WTC11 (cell line): Measurements from ENCODE around the gene KNTC1. TPM values are rescaled to one million over a fixed set of nuclear protein-coding genes. Genes with fewer than 3 reads are reported as not detected.
"Not testable (repeated sequence)": the region's sequence is repeated elsewhere in the genome, so short reads cannot be mapped to it uniquely, and the experiment has no call there.

ENCODE experiments used
- ATAC-seq: fragments of 200-7000 bp; cut with Tn5 transposase; 2 replicates; pipeline ENCODE4 v1.10.0; 2021; ENCODE audit warnings: mild to moderate bottlenecking, moderate library complexity
- CTCF ChIA-PET: fragments of 300-600 bp; sonication (Branson Sonifier 250); formaldehyde crosslinking; loops from one replicate; lab custom pipeline; 2021; ENCODE audit warnings: antibody characterized with exemption; lab: Charles Lee
- POLR2A ChIA-PET: fragments of 350-600 bp; sonication (Branson Sonifier 250); formaldehyde crosslinking; loops from one replicate; lab custom pipeline; 2021; ENCODE audit warnings: antibody characterized with exemption; lab: Charles Lee
- DNase-seq: peaks from one replicate; pipeline ENCODE4 v3.0.0; 2021; ENCODE audit warnings: low spot score
- H3K27ac Mint-ChIP-seq: 2 replicates; pipeline ENCODE4 v1.8.0; 2021; ENCODE audit warnings: mixed read lengths
- H3K27me3 Mint-ChIP-seq: 2 replicates; pipeline ENCODE4 v1.8.0; 2021; ENCODE audit warnings: low read depth, mild to moderate bottlenecking, moderate library complexity, mixed read lengths
- H3K36me3 Mint-ChIP-seq: 2 replicates; pipeline ENCODE4 v1.8.0; 2021; ENCODE audit warnings: mixed read lengths
- H3K4me1 Mint-ChIP-seq: 2 replicates; pipeline ENCODE4 v1.8.0; 2022; ENCODE audit warnings: mixed read lengths
- H3K4me3 Mint-ChIP-seq: 2 replicates; pipeline ENCODE4 v1.8.0; 2021; ENCODE audit warnings: mild to moderate bottlenecking, moderate library complexity, mixed read lengths
- H3K9me3 Mint-ChIP-seq: 2 replicates; pipeline ENCODE4 v1.8.0; 2021; ENCODE audit warnings: mixed read lengths
- CBFB ChIP-seq: sonication (generic); formaldehyde crosslinking; IDR thresholded peaks from 2 replicates; pipeline ENCODE4 v1.8.1; 2022; ENCODE audit warnings: mild to moderate bottlenecking, low read depth, missing genetic modification reagents
- EMX1 ChIP-seq: fragments of 250-450 bp; sonication (Bioruptor Pico); IDR thresholded peaks from 2 replicates; pipeline ENCODE4 v1.8.0; 2021; ENCODE audit warnings: mild to moderate bottlenecking
- FOXK1 ChIP-seq: sonication (generic); formaldehyde crosslinking; IDR thresholded peaks from 2 replicates; pipeline ENCODE4 v1.8.0; 2022; ENCODE audit warnings: mild to moderate bottlenecking, moderate library complexity, missing genetic modification reagents
- HMGXB4 ChIP-seq: sonication (generic); formaldehyde crosslinking; IDR thresholded peaks from 2 replicates; pipeline ENCODE4 v1.8.1; 2023; ENCODE audit warnings: mild to moderate bottlenecking, moderate library complexity, missing genetic modification reagents
- NFE2L1 ChIP-seq: sonication (generic); formaldehyde crosslinking; IDR thresholded peaks from 2 replicates; pipeline ENCODE4 v1.8.1; 2023; ENCODE audit warnings: missing genetic modification reagents
- NR1H2 ChIP-seq: sonication (generic); formaldehyde crosslinking; IDR thresholded peaks from 2 replicates; pipeline ENCODE4 v1.9.0; 2021; ENCODE audit warnings: mild to moderate bottlenecking, moderate library complexity, missing genetic modification reagents
- NR2C2 ChIP-seq: sonication (generic); formaldehyde crosslinking; IDR thresholded peaks from 2 replicates; pipeline ENCODE4 v1.8.0; 2022; ENCODE audit warnings: mild to moderate bottlenecking, missing genetic modification reagents
- OVOL2 ChIP-seq: fragments of 250-450 bp; sonication (Bioruptor Pico); IDR thresholded peaks from 2 replicates; pipeline ENCODE4 v1.9.0; 2021; ENCODE audit warnings: mild to moderate bottlenecking, borderline replicate concordance
- PRDM15 ChIP-seq: sonication (generic); formaldehyde crosslinking; IDR thresholded peaks from 2 replicates; pipeline ENCODE4 v1.8.0; 2022; ENCODE audit warnings: missing genetic modification reagents
- PREB ChIP-seq: sonication (generic); formaldehyde crosslinking; IDR thresholded peaks from 2 replicates; pipeline ENCODE4 v1.8.1; 2022; ENCODE audit warnings: mild to moderate bottlenecking, missing genetic modification reagents, moderate library complexity, borderline replicate concordance
- RELA ChIP-seq: sonication (generic); formaldehyde crosslinking; IDR thresholded peaks from 2 replicates; pipeline ENCODE4 v1.8.1; 2022; ENCODE audit warnings: missing genetic modification reagents, mild to moderate bottlenecking, borderline replicate concordance
- RORB ChIP-seq: fragments of 250-450 bp; sonication (Bioruptor Pico); IDR thresholded peaks from 2 replicates; pipeline ENCODE4 v1.9.0; 2021; ENCODE audit warnings: mild to moderate bottlenecking
- SOX15 ChIP-seq: fragments of 250-450 bp; sonication (Bioruptor Pico); IDR thresholded peaks from 2 replicates; pipeline ENCODE4 v1.9.0; 2021; ENCODE audit warnings: mild to moderate bottlenecking
- ZNF138 ChIP-seq: sonication (generic); formaldehyde crosslinking; conservative IDR thresholded peaks from 2 replicates; pipeline ENCODE4 v1.8.1; 2022; ENCODE audit warnings: mild to moderate bottlenecking, moderate library complexity, missing genetic modification reagents
- ZNF281 ChIP-seq: sonication (generic); formaldehyde crosslinking; IDR thresholded peaks from 2 replicates; pipeline ENCODE4 v1.8.0; 2023; ENCODE audit warnings: mild to moderate bottlenecking, missing genetic modification reagents
- total RNA-seq: library from RNA; stranded (reverse); gene quantifications from 3 replicates; pipeline ENCODE4 v1.2.3, GENCODE V29; 2021
- TF ChIP-seq, protein P1 (sequence below): sonication (generic); formaldehyde crosslinking; IDR thresholded peaks from 2 replicates; pipeline ENCODE4 v1.8.1; 2023; ENCODE audit warnings: mild to moderate bottlenecking, missing genetic modification reagents, moderate library complexity
- TF ChIP-seq, protein P2 (sequence below): sonication (generic); formaldehyde crosslinking; IDR thresholded peaks from 2 replicates; pipeline ENCODE4 v1.8.1; 2023; ENCODE audit warnings: mild to moderate bottlenecking, missing genetic modification reagents, moderate library complexity

Gene KNTC1
- total RNA-seq, 1 experiment from 2014 or later, result 85.1 TPM

GRCh38 chr12:122569288-122569687, 42.2 kb downstream of the KNTC1 start (continued):
- TF ChIP-seq CBFB (CRISPR knock-in tag) (no peak), PRDM15 (no peak)

- DNase-seq, H3K4me3 Mint-ChIP-seq, H3K27me3 Mint-ChIP-seq, POLR2A ChIA-PET, H3K9me3 Mint-ChIP-seq, H3K4me1 Mint-ChIP-seq, ATAC-seq, H3K27ac Mint-ChIP-seq: not testable (repeated sequence)
- H3K36me3 Mint-ChIP-seq, result peaks cover 45% of the 10 kb centered on the region
- CTCF ChIA-PET, result interaction anchor here (0.9 kb wide), 1 partner anchor 170 kb away, joined by 3 read pairs; no protein-coding TSS in a partner anchor
These were observed 43.0 kb downstream of the KNTC1 start for GRCh38 chr12:122570006-122570405.

GRCh38 chr12:122571821-122572220, 44.8 kb downstream of the KNTC1 start:
- POLR2A ChIA-PET, result no interaction called here
- H3K4me1 Mint-ChIP-seq, result no peaks in the 10 kb centered on the region
- TF ChIP-seq NFE2L1 (CRISPR knock-in tag), result no peak
- no peak for TF ChIP-seq ZNF281 (CRISPR knock-in tag)
- no peak for TF ChIP-seq EMX1
- TF ChIP-seq SOX15 (CRISPR knock-in tag), result no peak
- TF ChIP-seq NR2C2 (CRISPR knock-in tag), result no peak
- TF ChIP-seq PREB (CRISPR knock-in tag), result no peak
- no peak for TF ChIP-seq HMGXB4
- no peak for TF ChIP-seq ZNF138 (CRISPR knock-in tag)
- no peak for TF ChIP-seq RORB
- TF ChIP-seq PRDM15, result no peak
- TF ChIP-seq, protein P1, sequence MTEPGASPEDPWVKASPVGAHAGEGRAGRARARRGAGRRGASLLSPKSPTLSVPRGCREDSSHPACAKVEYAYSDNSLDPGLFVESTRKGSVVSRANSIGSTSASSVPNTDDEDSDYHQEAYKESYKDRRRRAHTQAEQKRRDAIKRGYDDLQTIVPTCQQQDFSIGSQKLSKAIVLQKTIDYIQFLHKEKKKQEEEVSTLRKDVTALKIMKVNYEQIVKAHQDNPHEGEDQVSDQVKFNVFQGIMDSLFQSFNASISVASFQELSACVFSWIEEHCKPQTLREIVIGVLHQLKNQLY (CRISPR knock-in tag), result no peak
- no peak for TF ChIP-seq NR1H2 (CRISPR knock-in tag)
- no peak for TF ChIP-seq FOXK1
- no peak for TF ChIP-seq OVOL2 (CRISPR knock-in tag)
- TF ChIP-seq CBFB (CRISPR knock-in tag), result no peak
- TF ChIP-seq RELA (CRISPR knock-in tag), result no peak
- TF ChIP-seq, protein P2, sequence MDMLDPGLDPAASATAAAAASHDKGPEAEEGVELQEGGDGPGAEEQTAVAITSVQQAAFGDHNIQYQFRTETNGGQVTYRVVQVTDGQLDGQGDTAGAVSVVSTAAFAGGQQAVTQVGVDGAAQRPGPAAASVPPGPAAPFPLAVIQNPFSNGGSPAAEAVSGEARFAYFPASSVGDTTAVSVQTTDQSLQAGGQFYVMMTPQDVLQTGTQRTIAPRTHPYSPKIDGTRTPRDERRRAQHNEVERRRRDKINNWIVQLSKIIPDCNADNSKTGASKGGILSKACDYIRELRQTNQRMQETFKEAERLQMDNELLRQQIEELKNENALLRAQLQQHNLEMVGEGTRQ (CRISPR knock-in tag), result no peak
- TF ChIP-seq, all 79 proteins: peak for 0
- DNase-seq (no peak), ATAC-seq (no peak)
- CTCF ChIA-PET, result no interaction called here
- Mint-ChIP-seq H3K9me3 (no peaks in the 10 kb centered on the region), H3K27ac (no peak overlapping the region), H3K4me3 (no peak overlapping the region), H3K27me3 (no peaks in the 10 kb centered on the region), H3K36me3 (peaks cover 60% of the 10 kb centered on the region)

- CTCF ChIA-PET, POLR2A ChIA-PET: not testable (repeated sequence)
These were observed 56.2 kb downstream of the KNTC1 start for GRCh38 chr12:122583294-122583693.

More at GRCh38 chr12:122583294-122583693, 56.2 kb downstream of the KNTC1 start:
- not testable (repeated sequence) for ATAC-seq, DNase-seq, H3K9me3 Mint-ChIP-seq, H3K4me3 Mint-ChIP-seq, H3K4me1 Mint-ChIP-seq, H3K27me3 Mint-ChIP-seq, H3K27ac Mint-ChIP-seq
- peaks cover 74% of the 10 kb centered on the region for H3K36me3 Mint-ChIP-seq
